ENCODE results near the gene PARG.
A peak's percentile ranks its signal among the peaks of the same experiment; 100 is the strongest.
"Not testable (repeated sequence)": the region's sequence is repeated elsewhere in the genome, so short reads cannot be mapped to it uniquely, and the experiment has no call there.

The PARG gene

DNA sequence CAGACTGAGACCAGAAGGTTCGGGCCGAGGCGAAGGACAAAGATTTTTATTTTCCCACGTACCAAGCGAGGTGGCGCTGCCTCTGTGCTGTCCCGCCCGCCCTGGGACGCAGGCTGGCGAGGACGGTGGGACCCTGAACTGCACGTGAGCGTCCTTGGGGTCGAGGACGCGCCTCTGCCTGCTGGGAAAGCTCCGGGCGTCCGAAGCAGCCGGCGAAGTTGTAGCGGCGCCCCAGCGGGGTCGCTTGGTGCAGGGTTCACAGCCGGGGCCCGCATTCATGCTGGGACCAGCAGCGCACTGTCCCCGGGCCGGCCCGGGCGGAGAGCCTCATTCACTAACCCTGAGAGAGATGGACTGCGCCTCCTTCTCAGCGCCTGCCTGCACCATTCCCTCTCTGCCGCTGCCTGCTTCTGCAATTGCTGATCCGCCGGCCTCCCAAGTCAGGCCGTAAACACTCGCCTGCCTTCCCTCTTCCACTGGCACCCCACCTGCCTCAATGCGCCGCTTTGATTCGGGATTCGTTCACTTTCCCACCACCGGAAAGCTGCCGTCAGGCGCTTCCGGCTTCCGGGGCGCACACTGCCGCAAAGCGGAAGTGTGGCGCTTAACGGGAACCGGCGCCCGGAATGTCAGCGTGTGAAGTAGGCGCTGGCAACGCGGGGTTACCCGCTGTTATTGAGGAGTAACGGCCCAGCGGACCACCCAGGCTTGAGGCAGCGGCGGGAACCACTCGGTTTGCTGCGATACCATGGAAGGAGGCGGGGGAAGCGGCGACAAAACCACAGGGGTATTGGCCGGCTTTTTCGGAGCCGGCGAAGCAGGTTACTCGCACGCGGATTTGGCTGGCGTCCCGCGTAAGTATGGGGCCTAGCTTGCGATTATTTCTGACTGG lies at the start of gene PARG, which contains the start of gene TIMM23B:
PARG (minus strand) TSS at position 581 of the 892 bp plus-strand sequence; CDS start at position 279, 302 bp downstream.
TIMM23B (plus strand) TSS at position 607 of the 892 bp plus-strand sequence; CDS start at position 749, 142 bp downstream.
- DNase-seq: peak; percentile 77

- DNase-seq: not testable (repeated sequence)
Observed at GRCh38 chr10:49988376-49988775, 46.5 kb upstream of the PARG start, which contains the start of gene AGAP6. AGAP6 (plus strand) TSS chr10:49988406; CDS start chr10:49988716, 310 bp downstream.

GRCh38 chr10:49987207-49987606 lies 45.4 kb upstream of the PARG start:
- DNase-seq: not testable (repeated sequence)

DNA sequence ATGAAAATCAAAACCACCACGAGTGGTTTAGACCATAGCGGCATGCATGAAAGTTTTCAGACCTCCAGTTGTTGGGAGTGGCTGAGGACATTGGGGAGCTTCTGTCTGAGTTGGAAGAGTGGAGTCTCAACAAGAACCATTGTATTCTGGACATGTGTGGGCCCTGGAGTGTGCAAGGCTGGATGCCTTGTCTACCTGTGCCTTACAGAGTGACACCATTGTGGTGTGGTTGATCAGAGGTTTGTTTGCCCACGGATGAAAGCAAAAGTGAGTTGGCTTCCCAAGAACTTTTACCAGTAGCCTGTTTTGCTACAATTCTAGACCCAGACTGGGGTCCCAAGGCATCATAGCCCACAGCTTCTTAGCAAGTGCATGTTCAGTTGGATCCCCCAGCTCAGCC lies 35.9 kb upstream of the PARG start:
- not testable (repeated sequence) for DNase-seq

GRCh38 chr10:49972094-49972493 lies 30.3 kb upstream of the PARG start:
- DNase-seq: not testable (repeated sequence)

- not testable (repeated sequence) for DNase-seq
Observed at GRCh38 chr10:49971466-49971865, 29.6 kb upstream of the PARG start.

- DNase-seq: not testable (repeated sequence)
Observed at GRCh38 chr10:49970331-49970857, 28.6 kb upstream of the PARG start.

GRCh38 chr10:49953122-49953521 lies 11.3 kb upstream of the PARG start:
- DNase-seq: not testable (repeated sequence)

GRCh38 chr10:49952006-49952405 lies 10.2 kb upstream of the PARG start:
- DNase-seq: not testable (repeated sequence)

- DNase-seq: not testable (repeated sequence)
Observed at GRCh38 chr10:49948737-49949136, 6.9 kb upstream of the PARG start.

DNA sequence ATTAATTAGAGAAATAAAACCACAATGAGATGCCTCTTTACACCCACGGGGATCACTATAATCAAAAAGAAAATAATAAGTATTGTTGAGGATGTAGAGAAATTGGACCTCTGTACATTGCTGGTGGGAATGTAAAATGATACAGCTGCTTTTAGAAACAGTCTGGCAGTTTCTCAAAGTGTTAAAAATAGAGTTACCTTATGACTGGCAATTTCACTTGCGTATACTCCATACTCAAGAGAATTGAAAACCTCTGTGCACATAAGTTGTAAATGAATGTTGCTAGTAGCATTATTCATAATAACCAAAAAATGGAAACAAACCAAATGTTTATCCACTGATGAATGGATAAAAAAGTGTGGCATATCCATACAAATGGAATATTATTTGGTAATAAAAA lies 6.3 kb upstream of the PARG start:
- DNase-seq: not testable (repeated sequence)

DNA sequence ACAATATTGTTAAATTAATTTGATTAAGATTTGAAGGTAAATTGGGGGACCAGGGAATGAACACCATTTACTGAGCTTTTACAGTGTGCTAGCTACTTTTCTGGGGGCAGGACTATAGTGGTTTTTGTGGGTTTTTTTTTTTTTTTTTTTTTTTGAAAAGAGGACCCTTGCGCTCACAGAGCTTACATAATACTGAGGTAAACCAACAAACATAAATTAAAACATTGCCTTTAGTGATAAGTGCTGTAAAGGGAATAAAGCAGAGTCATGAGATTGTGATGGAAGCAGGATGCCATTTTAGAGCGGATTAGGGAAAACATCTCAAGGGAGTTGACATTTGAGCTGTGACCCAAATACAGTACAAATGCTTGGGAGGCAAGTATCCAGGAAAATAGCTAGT lies 1.8 kb upstream of the PARG start:
- not testable (repeated sequence) for DNase-seq

DNA sequence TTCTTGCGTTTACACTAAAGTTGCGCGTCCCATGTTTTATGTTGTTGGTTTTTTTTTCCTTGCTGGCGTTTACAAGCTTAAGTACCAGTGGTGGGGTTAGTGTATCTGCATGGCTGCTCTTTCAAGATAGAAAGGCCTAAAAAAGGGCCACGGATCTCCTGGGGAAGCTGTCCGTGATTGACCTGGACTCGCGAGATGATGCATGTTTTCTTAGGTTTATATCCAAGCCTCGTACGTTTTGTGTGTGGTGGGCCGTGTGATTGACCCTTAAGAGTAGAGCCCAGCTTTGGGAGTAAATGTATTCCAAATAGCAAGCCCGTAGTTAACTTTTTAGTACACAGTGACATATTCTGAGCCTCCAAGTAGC lies 495 bp upstream of the PARG start:
- not testable (repeated sequence) for DNase-seq

DNA sequence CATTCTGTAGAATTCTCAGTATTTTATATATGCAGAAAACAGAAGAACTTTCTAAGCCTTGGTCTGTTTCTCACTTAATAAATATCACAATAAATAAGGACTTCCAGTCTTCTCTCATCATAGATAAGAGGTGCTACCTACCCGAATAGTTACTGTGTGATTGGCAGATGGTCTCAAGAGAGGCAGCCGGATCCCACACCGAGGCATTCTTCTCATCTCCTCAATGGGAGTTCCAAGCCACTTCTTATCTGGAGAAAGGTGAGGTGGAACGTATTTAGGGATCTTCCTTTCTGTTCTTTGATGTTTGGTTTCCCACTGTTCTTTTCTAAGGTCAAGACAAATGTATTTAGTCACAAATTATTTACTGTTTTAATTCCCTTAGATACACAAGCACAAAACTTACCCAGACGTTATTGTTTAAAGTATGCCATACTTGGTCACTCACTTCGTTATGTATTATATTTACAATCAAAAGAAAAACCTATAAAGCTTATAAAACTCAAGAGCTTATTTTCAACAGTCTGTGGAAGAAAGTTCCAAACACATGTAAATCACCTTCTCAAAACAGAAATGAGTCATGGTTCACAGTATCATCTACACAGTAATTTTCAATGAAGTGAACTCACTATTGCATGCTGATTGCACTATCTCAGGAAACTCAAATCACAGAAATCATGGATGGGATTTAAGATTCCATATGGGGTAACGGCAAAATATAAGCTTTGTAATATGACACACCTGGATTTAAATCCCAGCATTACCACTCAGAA lies 9.7 kb downstream of the PARG start:
- not testable (repeated sequence) for DNase-seq

- DNase-seq: not testable (repeated sequence)
Observed at GRCh38 chr10:49931276-49931675, 10.6 kb downstream of the PARG start.

DNA sequence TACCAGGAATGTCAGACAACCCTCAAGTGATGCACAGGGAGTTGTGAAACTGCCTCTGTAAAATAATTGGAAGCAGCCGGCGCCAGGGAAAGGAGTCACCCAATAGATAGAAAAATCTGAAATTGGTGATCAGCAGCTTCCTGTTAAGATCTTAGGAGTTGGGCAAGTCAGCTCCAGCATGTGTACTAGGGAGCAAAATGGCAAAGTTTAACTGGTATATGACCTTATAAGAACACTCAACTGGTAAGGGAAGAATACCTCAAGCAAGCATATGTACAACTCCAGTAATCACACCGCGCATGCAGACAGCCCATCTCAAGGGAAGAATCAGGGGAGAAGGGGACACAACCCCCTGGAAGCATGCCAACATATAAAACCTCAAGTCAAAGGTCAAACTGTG lies 18.3 kb downstream of the PARG start:
- DNase-seq: not testable (repeated sequence)

- not testable (repeated sequence) for DNase-seq
Observed at GRCh38 chr10:49922041-49922440, 19.8 kb downstream of the PARG start.

GRCh38 chr10:49917927-49918326 lies 23.9 kb downstream of the PARG start:
- DNase-seq: not testable (repeated sequence)

- DNase-seq: not testable (repeated sequence)
Observed at GRCh38 chr10:49916451-49916850, 25.4 kb downstream of the PARG start.

DNA sequence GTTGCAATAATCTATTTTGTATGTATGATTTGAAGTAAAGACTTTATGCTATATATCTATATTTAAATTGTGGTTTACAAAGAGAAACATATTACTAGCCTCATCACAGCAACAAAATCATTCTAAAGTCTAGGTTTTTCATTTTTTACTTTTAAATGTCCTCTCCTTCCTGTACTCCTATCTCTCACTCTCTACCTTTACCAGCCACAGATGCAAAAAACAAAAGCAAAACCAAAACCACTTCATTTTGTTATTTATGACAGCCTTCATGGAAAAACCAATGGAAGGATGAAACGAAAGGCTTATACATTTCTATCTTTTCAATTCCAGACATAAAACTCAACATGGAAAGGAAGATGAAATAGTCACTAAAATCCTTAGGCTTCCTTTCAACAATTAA lies 31.5 kb downstream of the PARG start:
- not testable (repeated sequence) for DNase-seq

- DNase-seq: not testable (repeated sequence)
Observed at GRCh38 chr10:49908290-49909080, 33.3 kb downstream of the PARG start.

- not testable (repeated sequence) for DNase-seq
Observed at GRCh38 chr10:49903829-49904228, 38.0 kb downstream of the PARG start.
